Liver (tissue), 3 donors: ENCODE measurements around the gene HEPHL1.

Source experiments
- EGR1 ChIP-seq, 2 donors: IDR thresholded peaks; 2 replicates each; pipeline ENCODE4 v1.6.1; 2016 to 2018; ENCODE audit warnings: antibody characterized with exemption in 2 of 2, low read depth in 2 of 2
- FOXA1 ChIP-seq: IDR thresholded peaks from 2 replicates; pipeline ENCODE4 v1.6.1; 2016; ENCODE audit warnings: antibody characterized with exemption
- FOXA2 ChIP-seq: IDR thresholded peaks from 2 replicates; pipeline ENCODE4 v1.6.1; 2016; ENCODE audit warnings: antibody characterized with exemption
- GABPA ChIP-seq, 2 donors: IDR thresholded peaks in 1 of 2; conservative IDR thresholded peaks in 1 of 2; 2 replicates each; pipeline ENCODE4 v1.6.1; 2016; ENCODE audit warnings: antibody characterized with exemption in 2 of 2, mild to moderate bottlenecking in 1 of 2, moderate library complexity in 1 of 2
- RAD21 ChIP-seq, 2 donors: IDR thresholded peaks; 2 replicates each; pipeline ENCODE4 v1.6.1; 2016; ENCODE audit warnings: antibody characterized with exemption in 2 of 2, mild to moderate bottlenecking in 2 of 2
- RXRA ChIP-seq, 2 donors: IDR thresholded peaks; 2 replicates each; pipeline ENCODE4 v1.6.1; 2017 to 2018; ENCODE audit warnings: antibody characterized with exemption in 2 of 2, mild to moderate bottlenecking in 1 of 2
- SP1 ChIP-seq: IDR thresholded peaks from 2 replicates; pipeline ENCODE4 v1.6.1; 2018; ENCODE audit warnings: antibody characterized with exemption, mild to moderate bottlenecking
- TAF1 ChIP-seq: conservative IDR thresholded peaks from 2 replicates; pipeline ENCODE4 v1.6.1; 2016; ENCODE audit warnings: antibody characterized with exemption, mild to moderate bottlenecking
- YY1 ChIP-seq: IDR thresholded peaks from 2 replicates; pipeline ENCODE4 v1.6.1; 2016; ENCODE audit warnings: antibody characterized with exemption, mild to moderate bottlenecking
- TF ChIP-seq, protein P1 (sequence below): IDR thresholded peaks from 2 replicates; pipeline ENCODE4 v1.6.1; 2016; ENCODE audit warnings: antibody characterized with exemption
- TF ChIP-seq, protein P2 (sequence below): fragments of 150-350 bp; IDR thresholded peaks from 2 replicates; pipeline ENCODE4 v1.5.1; 2017; ENCODE audit warnings: improper control_type of control experiment, low read depth, low read length; ENCODE audit not compliant: missing input control
- TF ChIP-seq, protein P3 (sequence below): IDR thresholded peaks from 2 replicates; pipeline ENCODE4 v1.6.1; 2016; ENCODE audit warnings: antibody characterized with exemption, mild to moderate bottlenecking
- TF ChIP-seq, protein P4 (sequence below): IDR thresholded peaks from 2 replicates; pipeline ENCODE4 v1.6.1; 2016; ENCODE audit warnings: antibody characterized with exemption
- donor health status: healthy.
- donor health status: healthy.

DNA sequence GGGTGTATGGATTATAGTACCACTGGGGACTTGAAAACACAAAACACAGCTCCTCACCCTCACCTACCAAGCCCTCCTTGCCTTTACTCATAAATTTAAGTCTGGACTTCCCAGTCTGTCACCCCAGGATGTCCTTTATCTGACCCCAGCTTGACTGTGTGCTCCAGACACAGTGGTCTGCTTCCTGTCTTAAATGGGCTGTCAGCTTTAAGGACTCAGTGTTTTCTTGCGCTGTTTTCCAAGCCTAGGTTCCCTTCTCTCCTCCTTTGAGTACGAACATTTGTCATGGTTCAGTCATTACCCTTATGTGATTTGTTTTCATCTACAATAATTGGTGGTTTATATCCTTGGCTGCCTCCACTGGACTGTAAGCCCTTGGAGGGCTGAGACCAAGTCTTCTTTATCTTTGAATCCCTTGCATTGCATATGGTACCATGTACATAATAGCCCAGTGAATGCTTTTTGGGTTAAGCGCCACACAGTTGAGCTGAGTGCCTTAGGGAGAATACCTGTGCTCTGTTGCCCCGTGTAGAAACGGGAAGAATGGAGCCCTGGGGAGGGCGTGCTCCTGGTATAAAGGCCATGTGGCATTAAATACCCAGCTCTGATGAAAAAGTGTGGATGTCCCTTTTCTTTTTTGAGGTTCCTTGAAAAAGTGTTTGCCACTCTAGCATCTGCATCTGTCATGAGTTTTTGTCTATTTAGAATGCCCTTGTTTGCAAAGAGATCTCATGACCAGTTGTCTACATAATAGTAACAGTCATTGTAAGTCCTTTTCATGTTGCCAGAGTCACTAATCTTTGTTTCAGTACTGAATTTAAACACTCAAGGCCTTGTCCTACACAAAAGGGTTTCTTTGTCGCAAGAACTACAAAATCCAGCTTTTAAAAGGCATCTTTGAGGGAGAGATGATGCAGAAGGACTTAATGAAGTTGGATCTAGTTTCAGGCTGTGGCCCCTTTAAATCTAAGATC lies 121.4 kb downstream of the HEPHL1 start:
- TF ChIP-seq, protein P1, sequence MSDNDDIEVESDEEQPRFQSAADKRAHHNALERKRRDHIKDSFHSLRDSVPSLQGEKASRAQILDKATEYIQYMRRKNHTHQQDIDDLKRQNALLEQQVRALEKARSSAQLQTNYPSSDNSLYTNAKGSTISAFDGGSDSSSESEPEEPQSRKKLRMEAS = no peak
- TF ChIP-seq, protein P2, sequence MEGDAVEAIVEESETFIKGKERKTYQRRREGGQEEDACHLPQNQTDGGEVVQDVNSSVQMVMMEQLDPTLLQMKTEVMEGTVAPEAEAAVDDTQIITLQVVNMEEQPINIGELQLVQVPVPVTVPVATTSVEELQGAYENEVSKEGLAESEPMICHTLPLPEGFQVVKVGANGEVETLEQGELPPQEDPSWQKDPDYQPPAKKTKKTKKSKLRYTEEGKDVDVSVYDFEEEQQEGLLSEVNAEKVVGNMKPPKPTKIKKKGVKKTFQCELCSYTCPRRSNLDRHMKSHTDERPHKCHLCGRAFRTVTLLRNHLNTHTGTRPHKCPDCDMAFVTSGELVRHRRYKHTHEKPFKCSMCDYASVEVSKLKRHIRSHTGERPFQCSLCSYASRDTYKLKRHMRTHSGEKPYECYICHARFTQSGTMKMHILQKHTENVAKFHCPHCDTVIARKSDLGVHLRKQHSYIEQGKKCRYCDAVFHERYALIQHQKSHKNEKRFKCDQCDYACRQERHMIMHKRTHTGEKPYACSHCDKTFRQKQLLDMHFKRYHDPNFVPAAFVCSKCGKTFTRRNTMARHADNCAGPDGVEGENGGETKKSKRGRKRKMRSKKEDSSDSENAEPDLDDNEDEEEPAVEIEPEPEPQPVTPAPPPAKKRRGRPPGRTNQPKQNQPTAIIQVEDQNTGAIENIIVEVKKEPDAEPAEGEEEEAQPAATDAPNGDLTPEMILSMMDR = no peak
- TF ChIP-seq, protein P3, sequence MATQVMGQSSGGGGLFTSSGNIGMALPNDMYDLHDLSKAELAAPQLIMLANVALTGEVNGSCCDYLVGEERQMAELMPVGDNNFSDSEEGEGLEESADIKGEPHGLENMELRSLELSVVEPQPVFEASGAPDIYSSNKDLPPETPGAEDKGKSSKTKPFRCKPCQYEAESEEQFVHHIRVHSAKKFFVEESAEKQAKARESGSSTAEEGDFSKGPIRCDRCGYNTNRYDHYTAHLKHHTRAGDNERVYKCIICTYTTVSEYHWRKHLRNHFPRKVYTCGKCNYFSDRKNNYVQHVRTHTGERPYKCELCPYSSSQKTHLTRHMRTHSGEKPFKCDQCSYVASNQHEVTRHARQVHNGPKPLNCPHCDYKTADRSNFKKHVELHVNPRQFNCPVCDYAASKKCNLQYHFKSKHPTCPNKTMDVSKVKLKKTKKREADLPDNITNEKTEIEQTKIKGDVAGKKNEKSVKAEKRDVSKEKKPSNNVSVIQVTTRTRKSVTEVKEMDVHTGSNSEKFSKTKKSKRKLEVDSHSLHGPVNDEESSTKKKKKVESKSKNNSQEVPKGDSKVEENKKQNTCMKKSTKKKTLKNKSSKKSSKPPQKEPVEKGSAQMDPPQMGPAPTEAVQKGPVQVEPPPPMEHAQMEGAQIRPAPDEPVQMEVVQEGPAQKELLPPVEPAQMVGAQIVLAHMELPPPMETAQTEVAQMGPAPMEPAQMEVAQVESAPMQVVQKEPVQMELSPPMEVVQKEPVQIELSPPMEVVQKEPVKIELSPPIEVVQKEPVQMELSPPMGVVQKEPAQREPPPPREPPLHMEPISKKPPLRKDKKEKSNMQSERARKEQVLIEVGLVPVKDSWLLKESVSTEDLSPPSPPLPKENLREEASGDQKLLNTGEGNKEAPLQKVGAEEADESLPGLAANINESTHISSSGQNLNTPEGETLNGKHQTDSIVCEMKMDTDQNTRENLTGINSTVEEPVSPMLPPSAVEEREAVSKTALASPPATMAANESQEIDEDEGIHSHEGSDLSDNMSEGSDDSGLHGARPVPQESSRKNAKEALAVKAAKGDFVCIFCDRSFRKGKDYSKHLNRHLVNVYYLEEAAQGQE = no peak
- TF ChIP-seq RAD21 (IDR thresholded peaks at IDR 0.05) (no peak), TAF1 (no peak), GABPA (IDR thresholded peaks at IDR 0.05 in 1 of 2, conservative IDR thresholded peaks at IDR 0.05 in 1 of 2) (no peak), YY1 (no peak), FOXA1 (no peak), SP1 (peak; percentile 42), RXRA (IDR thresholded peaks at IDR 0.05) (peak; percentile 42 to 58), EGR1 (IDR thresholded peaks at IDR 0.05; ENCODE audit: low read depth in 2 of 2) (no peak), FOXA2 (no peak)
- TF ChIP-seq, protein P4, sequence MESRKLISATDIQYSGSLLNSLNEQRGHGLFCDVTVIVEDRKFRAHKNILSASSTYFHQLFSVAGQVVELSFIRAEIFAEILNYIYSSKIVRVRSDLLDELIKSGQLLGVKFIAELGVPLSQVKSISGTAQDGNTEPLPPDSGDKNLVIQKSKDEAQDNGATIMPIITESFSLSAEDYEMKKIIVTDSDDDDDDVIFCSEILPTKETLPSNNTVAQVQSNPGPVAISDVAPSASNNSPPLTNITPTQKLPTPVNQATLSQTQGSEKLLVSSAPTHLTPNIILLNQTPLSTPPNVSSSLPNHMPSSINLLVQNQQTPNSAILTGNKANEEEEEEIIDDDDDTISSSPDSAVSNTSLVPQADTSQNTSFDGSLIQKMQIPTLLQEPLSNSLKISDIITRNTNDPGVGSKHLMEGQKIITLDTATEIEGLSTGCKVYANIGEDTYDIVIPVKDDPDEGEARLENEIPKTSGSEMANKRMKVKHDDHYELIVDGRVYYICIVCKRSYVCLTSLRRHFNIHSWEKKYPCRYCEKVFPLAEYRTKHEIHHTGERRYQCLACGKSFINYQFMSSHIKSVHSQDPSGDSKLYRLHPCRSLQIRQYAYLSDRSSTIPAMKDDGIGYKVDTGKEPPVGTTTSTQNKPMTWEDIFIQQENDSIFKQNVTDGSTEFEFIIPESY = no peak
